Hepatic stellate cell (primary cell): Measurements from ENCODE around the gene PDPN.

ENCODE experiments used
- DNase-seq: peaks from one replicate; pipeline ENCODE4 v3.0.0; 2011; ENCODE audit warnings: low spot score

The PDPN gene

DNA sequence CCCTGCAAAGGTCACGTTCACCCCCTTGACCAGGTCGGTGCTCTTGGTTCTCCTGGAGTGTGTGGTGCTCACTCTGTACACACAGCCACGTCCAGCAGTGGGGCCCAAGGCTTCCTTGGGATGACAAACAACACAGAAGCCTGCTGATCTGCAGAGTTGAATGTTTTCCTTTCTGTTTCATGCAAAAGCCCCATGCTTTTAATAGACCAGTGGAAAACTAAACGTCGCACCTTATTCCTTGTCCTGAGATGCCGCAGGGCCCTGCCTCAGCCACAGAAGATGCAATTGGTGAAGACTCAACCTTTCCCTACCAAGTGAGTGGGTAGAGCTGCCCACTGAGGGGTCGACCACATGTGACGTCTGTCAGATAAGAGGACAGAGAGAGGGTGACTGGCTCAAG is 5.8 kb upstream of the PDPN start:
- no peak for DNase-seq

DNA sequence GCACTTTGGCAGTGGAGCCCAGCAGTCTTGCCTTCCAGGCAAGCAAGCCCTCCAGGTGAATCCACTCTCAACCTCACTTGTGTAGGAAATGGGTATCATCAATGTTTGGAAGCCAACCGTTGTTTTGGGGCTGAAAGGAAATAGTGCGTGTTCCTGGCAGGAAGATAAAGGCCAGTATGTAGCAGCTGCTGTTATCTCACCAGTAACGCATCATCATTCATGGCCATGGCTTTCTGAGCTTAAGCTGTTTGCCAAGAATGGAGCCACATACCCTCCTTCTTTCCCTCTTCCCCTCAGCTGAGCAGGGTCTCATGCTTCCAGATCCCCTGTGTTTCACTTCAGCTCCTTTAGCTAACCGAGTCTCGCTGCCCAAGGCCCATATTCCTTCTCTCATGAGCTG is 2.2 kb upstream of the PDPN start:
- DNase-seq, result no peak

DNA sequence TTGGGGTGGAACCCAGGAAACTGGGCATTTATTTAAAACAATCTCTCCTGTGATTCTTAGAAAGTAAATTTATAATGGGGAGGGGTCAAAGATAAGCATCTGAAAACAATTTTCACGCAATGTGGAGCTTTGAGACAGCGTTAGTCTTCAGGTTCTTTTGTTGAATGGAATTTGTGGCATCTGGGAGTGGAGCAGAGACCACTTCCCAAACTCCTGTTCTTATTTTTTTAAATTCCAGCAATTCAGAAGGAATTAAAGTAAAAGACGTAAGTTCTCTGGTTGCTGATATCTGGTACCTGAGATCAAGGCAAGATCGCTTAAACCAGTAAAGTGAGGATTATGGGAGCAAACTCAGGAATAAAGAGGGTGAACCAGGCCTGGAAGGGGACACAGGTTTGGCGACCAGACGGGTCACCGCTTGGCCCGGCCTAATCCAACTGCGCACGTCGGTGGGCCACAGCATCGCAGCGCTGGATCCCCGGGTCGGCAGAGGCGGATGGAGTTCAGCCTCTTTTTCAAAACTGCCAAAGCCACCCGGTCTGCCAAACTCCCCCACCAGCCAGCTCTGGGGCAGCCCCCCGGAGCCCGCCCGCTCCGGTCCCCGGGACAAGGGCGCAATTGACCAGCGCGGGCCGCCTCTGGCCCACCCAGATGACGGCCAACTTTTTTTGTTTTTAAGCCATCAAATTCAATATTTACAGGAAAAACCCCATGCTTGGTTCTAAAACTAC is 754 bp upstream of the PDPN start:
- DNase-seq, result no peak

DNA sequence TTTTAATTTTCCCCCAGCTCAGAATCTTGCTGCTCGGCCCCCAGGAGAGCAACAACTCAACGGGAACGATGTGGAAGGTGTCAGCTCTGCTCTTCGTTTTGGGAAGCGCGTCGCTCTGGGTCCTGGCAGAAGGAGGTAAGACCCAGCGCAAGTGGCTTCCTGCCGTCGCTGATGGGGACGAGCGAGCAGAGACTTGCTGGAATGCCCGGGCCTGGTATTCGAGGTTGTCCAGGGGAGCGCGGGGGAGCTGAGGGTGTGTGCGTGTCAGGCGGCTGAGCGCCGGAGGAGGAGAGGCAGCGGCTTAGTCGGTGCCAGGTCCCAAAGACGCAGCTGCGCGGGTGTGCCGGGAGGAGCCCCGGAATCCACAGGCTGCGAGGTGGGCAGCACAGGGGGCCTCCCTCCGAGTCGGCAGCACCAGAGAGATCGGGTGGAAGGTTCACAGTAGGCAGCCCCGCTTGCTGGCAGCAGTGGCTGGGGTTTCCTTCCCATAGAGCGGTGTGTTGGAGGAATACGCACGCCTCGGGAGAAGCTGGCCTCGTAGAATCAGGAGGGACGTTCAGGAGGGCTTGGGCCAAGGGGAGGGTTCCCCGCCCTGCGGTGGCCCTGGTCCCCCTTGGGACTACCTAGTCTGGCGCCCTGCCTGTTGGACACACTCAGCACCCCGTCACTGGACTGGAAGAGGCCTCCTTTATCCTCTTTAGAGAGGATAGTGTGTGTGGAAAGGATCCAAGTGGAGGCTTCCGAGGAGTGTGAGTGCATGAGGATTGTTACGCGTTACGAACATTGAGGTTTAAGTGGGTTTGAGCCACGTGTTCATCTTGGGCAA is 547 bp downstream of the PDPN start:
- no peak for DNase-seq

DNA sequence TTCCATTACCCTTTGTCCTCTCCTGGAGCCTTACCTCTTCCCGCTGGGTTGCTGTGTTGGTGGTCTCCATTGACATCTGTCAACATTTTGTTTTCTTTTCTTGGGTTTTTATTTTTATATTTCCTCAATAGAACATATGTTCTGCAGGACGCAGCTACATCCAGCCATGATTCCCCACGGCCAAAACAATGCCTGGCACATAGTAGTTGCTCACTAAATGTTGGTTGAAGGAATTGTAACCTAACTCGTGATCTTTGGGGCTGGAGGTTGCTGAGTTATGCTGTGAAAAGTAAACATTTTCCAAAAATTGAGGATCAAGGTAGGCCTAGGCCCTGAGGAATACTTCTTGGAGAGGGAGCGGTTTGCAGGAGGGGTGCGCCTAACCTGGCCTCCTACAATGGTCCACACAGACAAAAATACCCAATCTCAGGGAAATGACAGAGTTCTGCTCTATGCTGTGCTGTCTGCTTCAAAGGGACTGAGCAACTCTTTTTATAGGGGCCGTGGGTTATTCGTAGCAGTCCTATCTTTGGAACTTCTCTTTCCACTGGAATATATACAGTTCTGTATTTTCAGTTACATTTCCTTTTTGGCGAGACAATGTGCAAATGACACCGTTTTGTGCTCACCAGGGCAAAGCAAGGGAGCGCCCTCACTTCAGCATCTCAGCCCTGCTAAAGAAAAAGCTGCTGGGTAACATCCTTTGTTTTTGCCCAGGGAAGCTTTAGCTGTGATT is 1.4 kb downstream of the PDPN start:
- no peak for DNase-seq

DNA sequence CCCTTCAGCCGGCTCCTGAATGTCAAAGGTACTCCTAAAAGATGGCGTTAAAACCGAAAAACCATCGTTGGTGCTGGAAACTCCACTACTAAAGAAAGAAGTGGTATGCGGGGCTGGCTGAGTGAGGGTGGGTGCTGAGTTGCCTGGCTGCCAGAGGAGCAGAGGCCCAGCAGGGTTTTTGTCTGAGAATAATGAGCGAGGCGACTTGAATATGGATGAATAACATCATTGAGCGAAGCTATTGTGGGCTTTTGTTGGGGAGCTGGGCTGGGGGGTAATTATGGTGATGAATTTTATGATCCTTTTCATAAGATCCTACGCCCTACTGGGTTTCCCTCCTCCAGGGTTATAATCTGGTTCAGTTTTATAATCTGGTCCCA is 2.0 kb downstream of the PDPN start:
- DNase-seq, result no peak

DNA sequence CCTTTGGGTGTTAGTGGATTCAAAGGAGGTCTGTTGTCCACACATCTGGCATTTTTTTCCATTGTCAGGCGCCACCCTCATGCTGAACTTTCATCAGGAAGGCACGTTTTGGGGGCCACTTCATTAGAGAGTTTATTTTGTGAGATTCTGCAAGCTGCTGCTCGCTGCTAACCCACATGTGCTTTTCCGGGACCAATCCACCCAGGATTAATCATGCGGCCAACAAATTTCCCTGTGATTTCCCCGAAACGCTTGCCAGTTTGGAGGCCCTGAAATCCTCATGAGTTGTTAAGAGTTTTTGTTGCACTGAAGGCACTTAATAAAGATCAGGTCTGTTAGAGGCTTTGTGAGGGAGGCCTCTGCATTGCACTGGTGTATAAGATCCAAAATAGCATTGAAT is 2.4 kb downstream of the PDPN start:
- DNase-seq, result no peak

DNA sequence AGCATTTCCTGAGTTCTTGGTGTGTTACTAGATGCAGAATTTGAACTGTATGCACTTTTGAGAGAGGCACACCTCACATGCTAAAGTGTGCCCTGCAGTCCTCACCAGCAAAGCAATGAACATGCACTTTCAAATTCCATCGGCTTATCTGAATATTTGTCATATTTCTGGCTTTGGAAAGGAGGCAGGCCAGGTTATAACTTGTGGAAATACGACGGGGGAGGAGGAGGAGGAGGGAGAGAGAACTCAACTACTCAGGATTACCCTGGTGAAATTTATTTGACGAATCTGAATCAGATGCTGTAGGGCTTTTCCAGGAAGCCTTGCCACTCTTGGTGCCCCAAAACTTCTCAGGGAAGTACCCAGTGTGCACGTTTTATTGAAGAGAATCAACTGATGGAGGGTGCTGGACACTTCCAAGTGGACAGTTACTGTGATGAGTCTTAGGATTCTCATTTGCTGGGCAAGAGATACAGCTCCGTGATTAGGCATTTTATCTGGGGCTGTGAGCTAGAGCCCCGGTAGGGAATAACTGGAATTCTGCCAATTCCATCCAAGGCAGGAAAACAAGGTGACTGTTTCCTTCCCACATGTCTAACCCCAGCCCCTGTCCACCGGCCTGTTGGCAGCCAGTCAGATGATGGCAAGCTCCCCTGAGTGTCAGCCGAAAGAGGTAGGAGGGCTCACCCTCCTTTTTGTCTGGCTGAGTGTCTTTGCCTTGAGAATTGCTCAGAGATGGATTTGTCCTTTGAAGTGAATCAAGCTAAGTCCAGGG is 3.8 kb downstream of the PDPN start:
- no peak for DNase-seq

DNA sequence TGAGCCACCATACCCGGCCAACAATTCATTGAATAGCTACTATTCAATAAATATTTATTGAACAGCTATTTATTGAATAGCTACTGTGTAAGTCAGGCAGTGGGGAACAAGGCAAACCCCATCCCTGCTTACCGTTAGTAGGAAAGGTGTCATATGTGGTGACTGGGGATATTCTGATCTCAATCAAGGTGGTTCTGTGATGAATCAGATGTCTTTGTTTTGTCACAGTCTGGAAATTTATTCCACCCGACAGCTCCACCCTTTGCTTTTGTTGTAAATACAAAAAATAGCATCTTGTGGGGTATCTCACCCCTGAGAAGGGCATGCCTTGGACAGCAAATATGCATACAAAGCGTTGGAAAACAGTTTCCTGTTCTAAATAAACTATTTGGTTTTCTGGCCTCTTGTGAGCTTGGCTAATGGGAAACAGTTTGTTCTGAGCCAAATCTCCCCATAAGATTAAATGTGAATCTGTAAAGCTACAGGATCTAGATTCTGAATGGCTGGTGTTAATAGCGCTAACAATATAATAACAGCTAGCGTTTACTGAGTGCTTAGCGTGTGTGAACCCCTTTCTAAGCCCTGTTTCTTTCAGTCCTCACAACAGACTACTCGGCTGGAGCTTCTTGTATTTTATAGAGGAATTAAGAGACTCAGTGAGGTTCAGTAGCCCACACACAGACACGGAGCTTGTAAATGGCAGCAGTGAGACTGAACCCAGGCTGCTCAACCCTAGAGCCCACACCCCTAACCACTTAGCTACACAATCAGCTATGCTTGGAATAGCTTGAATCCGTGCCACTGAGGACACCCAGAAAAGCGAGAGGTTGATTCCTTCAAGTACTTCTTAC is 5.5 kb downstream of the PDPN start:
- no peak for DNase-seq

DNA sequence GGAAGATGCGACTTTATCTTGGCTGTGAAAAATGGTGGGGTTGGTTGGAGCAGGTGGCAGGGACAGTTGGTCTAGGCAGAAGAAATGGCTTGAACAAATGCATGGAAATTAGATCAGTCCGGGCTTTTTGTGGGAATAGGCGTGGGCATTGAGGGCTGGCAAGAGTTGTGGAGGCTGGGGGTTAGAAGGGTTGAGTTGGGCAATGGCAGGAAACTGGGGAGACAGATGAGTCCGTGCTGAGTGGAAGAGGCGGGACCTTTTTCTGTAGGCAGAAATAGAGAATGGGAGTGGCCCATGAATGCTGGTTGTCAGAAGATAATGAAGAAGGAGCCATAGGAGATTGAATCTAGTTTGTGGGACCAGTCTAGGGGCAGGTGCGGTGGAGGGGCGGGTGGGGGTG is 6.9 kb downstream of the PDPN start:
- DNase-seq, result no peak

DNA sequence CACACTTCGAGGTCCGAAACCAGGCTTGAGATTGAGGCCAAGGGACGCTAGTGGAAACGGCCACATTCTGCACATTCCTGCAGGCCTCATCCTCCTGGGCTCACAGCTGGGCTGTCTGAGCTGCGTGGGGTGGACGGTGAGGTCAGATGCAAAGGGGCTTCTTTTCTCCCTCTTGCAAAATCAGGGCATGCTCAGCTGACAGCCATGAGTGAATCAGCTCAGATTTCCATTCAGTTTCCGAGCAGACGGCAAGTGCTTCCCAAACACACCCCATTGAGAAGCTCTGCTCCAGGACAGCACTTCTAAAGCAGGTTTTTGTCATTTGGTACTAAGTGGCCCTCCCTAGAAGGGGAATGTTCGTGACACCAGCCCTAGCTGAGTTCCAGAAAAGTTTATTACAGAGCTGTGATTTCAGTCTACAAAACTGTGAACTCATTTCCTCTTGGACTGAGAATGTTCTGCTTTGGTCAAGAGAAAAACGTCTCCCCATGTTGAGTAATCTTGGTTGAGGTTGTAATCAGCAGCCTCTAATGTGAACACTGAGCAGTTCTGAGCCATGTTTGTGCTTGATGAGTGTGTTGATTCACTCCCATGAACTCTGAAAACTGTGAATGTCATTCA is 10.0 kb downstream of the PDPN start:
- DNase-seq, result no peak

DNA sequence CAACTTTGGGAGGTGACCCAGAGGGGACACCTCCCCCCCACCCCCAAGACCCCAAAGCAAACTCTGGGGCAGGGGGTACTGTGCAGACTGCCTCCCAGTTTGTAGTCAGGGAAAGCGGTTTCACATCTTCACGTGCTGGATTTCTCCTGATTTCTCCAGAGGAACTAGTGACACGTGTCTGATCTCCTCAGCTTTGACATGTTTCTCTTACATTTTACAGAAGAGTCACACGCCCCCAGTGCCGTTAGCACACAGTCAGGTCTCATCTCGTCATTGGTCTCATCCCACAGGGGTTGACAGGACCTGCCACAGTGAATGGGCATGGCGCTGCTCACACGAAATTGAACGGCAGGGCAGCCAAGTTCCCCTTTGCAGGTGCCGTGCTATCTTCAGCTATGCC is 11.8 kb downstream of the PDPN start:
- DNase-seq, result no peak

DNA sequence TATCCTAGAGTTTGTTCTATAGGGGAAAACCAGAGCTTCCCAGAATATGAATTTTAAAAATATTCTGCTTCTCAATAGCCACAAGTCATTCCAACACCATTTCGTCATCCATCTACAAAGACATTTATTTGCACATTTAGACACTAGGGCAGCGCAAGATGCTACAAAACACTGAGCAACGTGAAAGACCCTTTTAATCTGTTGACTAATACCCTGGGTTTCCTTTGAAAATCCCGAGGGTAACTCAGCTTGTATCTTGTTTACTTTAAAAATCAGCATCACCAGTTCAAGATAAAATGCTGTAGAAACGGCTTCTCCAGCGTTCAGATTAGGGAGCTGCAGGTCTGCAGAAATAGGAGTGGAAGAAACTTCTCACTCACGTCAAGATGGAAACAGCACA is 13.5 kb downstream of the PDPN start:
- no peak for DNase-seq

DNA sequence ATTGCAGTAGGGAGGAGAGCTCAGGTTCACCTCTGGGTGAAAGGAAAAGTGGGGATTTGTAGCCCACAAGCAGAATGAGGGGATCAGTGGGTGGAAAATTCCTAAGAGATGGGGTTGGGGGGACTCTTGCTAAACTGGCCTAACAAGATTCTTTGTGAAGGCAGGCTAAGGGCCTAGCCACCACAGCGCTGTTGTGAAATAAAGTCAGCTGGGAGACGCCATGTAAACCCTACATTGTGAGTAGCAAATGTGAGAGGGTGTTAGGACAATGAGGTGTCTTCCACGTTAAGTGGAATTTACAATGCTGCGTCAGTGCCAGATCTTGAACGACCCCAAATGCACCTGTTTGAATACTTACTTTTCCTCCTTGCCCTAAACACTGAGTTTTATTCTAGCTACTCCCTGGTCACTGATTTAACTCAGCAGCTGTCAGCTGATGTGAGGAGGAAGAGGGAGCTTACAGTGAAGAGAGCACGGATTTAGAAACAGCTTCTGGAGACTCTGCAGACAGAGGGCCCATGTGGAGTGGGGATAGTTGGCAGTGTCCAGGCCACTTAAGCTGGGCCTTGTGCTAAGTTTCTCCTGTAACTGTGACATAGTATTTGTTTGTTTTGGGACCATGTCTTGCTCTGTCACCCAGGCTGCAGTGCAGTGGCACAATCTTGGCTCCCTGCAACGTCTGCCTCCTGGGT is 17.3 kb downstream of the PDPN start:
- no peak for DNase-seq

DNA sequence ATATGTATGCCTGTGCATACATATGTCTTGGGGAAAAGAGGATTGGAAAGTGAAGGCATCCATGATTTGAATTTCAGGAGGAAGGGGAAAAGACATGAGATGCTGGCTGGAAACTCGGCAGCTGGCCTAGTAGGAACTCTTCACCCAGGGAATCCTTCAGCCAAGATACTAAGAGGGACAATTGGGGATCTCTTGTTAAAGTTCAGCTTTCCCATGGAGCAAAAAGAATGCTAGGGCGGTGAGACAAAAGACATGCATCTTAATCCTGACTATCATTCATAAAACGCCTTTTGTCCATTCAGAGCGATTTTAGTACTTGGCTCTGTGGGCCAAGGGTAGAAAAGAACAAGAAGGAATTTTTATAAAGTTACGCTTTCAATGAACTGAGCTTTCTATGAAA is 20.5 kb downstream of the PDPN start:
- DNase-seq, result no peak

DNA sequence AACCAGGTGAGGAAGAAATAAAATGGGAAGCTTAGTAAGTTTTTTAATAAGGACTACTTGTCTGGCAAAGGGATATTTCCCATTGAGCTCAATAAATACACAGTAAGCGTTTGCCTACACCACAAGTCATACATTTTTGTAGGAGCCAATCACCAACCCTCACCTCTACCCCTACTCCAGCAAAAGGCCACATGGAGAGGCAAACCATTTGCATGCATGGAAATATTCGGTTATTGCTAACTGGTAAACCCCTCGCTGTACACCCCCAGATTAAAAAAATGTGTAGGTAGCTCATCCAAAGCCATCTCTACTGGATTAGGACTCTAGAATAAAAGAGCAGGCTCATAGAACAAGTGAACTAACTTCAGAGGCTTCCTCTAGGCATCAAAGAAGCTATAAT is 21.1 kb downstream of the PDPN start:
- DNase-seq, result no peak

DNA sequence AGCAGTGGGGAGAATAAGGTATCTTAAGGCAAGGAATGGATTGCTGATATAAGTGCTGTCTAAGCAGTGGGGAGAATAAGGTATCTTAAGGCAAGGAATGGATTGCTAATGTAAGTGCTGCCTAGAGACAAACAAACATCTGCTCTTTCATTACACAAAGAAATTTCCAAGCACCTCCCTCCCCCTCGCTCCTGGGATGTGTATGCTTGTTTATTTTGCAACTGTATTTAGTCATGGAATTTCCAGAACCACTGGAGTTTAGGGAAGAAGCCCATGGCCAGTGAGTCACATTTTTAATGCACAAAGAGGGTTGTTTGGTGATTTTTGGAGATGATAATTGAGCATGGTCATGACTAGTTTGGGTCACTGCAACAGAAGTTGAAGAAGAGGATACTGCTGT is 21.5 kb downstream of the PDPN start:
- no peak for DNase-seq

DNA sequence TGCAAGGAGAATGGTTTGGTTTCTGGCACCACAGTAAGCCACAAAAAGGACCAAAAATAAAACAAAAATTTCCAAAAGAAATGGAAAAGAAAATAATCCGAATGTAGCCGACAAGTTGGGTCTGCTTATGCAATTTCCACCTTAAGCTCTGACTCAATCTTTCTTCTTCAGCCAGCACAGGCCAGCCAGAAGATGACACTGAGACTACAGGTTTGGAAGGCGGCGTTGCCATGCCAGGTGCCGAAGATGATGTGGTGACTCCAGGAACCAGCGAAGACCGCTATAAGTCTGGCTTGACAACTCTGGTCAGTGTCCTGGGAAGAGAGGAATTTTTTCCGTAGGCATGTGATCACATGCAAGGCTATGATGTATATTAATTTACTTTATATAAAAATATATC is 23.4 kb downstream of the PDPN start:
- DNase-seq, result no peak

DNA sequence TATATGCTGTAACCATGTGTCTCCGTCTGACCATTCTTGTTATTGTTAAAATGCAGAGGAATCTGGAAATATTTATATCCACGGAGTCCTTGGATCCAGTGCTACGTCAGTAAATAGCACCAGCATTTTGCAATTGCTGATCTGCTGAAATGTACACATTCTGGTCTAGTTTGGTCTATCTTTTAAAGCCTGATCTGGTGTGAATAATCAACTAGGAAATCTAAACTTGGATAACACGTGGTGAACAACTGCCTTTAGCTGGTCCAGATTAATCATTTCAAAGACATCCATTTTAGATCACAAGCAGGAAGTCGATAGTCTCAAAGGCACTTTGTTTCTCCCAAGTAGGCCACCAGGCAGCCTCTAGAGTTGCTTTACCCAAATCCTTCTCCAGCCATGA is 32.6 kb downstream of the PDPN start:
- DNase-seq, result no peak

DNA sequence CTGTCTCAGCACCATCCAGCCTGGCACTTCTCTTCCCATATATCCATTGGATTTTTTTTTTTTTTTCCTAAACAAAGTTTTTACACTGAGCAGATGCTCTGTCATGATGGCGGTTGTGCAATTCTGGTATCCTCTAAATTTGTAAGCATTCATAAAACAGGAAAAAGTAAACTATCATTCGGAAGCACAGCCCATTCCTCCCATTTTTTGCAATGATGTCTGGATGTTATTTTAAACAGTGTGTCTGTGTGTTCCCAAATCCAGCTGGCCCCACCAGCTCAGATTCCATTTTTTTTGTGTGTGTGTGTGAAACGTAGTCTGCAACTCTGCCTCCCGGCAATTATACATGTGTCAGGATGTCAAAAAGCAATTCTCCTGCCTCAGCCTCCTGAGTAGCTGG is 33.5 kb downstream of the PDPN start:
- no peak for DNase-seq
